ENCODE measurements around the gene CCM2.
"Not testable (repeated sequence)": the region's sequence is repeated elsewhere in the genome, so short reads cannot be mapped to it uniquely, and the experiment has no call there.

Gene CCM2

DNA sequence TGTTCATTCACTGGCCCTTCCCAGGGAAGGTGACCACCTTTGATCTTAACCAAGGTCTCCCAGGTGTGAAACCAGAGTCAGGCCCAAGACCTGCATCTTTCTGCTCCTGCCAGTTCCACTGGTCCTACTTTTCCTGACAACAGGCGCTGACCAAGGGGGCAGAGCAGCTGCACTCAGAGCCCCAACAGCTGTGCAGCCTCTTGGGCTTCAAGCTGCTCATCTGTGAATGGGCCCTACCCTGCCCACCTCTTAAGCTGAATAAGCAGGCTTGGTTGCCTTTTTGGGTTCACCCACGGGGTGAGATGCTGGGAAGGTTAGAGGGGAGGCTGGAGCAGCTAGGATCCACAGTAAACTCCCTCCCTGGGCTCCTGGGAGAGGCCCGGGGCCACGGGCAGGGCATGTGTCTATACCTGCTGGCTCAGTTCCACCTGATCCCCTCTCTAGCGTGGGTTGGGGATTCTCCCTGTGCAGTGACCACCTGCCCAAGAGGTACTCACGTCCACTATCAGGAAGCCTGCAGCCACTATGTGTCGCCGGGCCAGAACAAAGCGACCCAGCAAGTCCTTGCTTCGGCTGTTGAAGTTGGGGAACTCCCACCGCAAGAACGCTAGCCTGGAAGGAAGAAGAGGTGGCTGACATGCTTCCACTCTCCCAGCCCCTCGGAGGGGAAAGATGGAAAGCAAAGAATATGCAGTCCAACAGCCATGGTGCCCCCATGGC, 100.9 kb downstream of the CCM2 start:
- no peak for DNase-seq (ENCODE audit: low read depth in 2 of 2)

DNA sequence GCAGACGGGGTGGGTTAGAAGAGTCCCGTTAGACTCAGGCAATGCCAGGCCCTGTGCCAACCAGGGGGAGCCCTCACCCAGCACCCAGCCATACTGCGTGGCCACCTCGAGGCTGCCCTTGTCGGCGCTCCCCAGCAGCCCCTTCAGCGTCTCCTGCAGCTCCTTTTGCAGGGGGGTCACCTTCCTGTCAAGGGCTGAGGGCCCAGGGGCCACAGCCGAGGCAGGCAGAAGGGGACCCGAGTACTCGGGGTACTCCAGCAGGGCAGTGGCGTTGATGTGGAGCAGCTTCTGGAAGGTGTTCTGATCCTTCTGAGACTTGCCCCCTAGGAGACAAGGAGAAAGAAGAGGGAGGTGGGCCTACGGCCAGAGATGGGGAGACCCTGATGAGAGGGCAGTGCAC, 101.7 kb downstream of the CCM2 start:
- DNase-seq (ENCODE audit: low read depth in 2 of 2) = no peak

DNA sequence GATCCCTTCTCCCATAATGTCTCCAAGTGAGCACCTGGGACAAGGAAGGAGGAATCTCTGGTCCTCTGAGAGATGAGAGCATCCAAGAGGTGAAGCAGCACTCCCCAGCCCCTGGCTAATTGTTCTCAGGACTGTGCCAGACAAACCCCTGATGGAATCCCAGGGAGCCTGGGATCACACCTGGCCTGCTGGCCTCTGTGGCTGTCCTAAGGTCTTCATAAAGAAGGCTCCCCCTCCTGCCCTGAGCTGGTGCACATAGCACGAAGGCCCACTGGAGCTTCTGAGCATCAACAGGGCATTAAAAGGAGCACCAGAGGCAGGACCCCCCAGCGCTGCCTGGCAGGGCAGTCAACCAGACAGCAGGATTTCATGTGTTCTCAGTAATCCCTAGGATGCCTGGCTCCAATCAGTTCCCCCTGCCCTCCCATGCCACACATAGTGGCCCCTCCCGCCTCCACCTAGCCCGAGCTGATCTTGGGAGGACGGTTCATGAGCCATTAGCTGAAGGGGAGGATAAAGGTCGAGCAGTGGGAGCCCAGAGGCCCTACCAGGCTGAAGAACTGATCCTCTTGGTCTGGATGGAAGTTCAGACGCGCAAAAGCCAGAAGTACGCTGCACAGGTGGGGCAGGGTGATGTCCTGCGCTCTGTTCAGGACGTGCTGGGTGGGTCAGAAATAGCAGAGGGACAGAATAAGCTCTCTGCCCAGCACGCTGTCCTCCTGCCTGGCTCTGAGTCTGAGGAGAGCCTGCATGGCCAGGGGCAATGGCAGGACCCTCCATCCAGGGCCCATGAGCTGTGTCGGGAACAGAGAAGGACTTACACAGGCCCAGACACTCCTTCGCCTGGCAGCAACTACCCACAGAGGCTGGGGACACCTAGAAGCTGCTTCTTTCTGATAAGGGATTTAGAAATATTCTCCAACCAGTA, 103.0 kb downstream of the CCM2 start:
- DNase-seq (ENCODE audit: low read depth in 2 of 2) = no peak

DNA sequence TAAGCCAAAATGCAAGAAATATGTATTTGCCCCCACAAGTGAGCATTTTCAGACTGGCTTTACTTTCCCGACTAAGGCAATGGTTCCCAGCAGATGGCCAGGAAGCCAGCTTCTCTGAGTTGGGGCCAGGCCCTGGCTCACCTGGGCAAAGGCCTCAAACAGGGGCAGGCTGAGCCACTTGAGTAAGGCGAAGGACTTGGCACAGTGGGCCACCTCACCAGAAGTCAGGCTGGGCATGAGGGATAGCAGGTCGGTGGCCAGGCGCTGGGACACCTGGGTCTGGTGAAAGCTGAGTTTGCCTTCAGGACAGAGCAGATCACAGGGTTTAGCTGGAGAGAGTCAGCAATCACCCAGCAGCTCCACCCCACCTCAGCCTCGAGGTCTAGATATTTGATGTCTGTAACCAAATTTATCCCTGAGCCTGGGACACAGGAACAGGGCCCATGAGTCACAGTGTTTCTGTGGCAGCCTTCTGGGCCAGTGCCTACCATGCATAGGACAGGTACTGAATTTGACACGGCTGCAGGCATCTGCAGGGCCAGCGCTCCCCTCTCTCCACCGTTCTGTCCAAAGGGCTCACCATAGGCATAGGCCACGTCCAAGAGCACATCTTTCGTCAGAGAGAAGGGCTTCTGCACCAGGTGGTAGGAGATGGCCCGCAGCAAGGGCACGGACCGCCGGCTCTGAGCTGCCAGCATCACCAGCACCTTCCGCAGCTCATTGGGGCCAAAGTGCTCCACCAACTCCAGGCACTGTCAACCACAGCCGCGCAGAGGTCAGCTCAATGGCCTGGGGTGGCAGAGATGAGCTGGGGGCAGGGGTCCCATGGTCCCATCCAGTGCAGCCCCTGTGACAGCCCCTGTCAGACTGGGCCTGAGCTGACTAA, 104.2 kb downstream of the CCM2 start:
- DNase-seq (ENCODE audit: low read depth in 2 of 2) = no peak

- DNase-seq (ENCODE audit: low read depth in 2 of 2) = no peak
Observed at GRCh38 chr7:45104844-45105587, 105.0 kb downstream of the CCM2 start.

- no peak for DNase-seq (ENCODE audit: low read depth in 2 of 2)
Observed at GRCh38 chr7:45105588-45106188, 105.7 kb downstream of the CCM2 start.

DNA sequence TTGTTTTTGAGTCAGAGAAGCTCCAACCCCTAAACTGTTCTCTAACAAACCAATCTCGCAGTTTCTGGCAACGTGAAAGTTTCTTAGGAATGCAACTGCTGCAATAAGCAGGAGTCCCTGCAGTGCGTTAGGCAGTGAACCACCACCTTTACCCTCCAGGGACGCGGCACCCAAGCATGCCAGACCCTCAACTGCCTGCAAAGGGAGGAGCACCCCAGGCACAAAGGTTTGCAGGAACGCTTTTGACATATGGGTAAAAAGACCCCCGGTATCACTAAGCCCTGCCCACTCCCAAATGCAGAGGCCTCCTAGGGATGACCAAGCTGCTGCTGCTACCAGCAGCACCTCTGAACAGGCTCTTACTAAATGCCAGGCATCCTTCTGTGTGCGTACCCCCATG, 106.8 kb downstream of the CCM2 start:
- DNase-seq (ENCODE audit: low read depth in 2 of 2) = no peak

DNA sequence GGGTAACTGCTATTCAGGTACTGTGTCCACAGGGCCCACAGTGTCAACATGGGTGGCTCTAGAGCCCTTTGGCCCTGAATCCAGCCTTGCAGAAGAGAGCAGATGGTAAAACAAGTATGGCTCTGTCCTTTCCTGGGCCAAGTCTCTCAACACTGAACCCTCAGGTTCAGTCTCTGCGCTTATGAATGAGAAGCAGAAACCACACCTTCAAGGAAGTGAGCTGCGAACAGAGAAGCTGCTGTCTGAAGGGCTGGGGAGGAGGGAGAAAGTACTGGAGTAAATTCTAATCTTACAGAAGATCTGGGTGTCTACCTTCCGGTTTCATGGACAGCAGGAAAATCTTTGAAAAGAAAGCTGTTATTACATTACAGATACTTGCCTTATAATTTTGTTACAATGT, 107.4 kb downstream of the CCM2 start:
- no peak for DNase-seq (ENCODE audit: low read depth in 2 of 2)

GRCh38 chr7:45108863-45109262, 108.9 kb downstream of the CCM2 start:
- no peak for DNase-seq (ENCODE audit: low read depth in 2 of 2)

- peak; percentile 84 to 92 for DNase-seq (ENCODE audit: low read depth in 2 of 2)
Observed at GRCh38 chr7:45111298-45112223, 111.6 kb downstream of the CCM2 start, which contains the start of gene TBRG4. Gene TBRG4, minus strand, starts transcription at chr7:45111697. Its CDS starts 2,460 bp downstream, at chr7:45109237.

GRCh38 chr7:45112648-45113047, 112.6 kb downstream of the CCM2 start:
- no peak for DNase-seq (ENCODE audit: low read depth in 2 of 2)

- not testable (repeated sequence) for DNase-seq (ENCODE audit: low read depth in 2 of 2)
Observed at GRCh38 chr7:45114257-45114656, 114.3 kb downstream of the CCM2 start.

DNA sequence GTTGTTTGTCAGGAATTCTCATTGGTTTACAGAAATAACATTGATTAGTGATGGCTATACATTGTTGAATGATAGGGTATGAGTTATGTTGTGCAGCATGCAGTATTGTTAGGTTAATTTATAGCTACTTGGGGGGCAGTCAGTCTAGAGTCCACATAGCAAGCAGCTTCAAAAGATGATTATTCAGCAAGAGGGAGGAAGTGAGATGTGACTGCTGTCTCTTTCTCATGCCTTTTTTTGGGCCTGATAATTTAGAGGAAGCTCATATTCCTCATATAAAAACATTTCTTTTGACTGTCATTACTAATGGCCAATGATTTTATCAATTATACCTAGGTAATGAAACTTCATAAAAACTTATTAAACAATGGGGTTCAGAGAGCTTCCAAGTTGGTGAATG, 114.9 kb downstream of the CCM2 start:
- DNase-seq (ENCODE audit: low read depth in 2 of 2) = no peak

DNA sequence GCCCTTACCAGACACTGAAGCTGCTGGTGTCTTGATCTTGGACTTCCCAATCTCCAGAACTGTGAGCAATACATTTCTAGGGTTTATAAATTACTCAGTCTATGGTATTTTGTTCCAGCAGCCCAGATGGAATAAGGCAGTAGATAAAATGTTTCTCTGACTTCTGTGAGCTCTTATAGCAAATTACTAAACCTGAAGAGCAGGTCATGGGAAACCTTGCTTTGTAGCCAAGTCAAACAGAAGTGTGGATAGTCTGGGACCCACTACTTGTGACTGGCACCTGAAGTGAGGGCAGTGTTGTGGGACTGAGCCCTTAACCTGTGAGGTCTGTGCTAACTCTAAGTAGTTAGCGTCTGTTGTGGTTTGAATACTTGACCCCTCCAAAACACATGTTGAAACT, 116.0 kb downstream of the CCM2 start:
- DNase-seq (ENCODE audit: low read depth in 2 of 2) = no peak

DNA sequence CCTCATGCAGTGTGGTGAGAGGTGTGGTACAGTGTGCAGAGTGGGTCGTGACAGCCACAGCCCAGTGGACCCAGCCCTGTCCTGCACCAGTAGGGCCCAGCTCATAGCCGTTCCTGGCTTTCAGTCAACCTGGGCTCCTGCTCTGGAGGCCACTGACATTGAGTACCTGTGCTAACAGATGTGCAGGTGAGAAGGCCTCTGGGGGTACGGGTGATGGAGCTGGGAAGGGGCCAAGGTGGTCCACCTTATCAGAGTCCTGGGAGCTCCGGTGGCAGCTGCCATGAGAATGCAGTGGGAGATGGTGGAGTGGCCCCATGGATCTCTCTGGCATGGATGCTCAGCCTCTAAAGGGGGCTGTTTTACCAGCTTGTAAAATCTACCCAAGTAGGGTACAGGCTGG, 117.6 kb downstream of the CCM2 start:
- DNase-seq (ENCODE audit: low read depth in 2 of 2) = no peak

GRCh38 chr7:45118292-45118691, 118.3 kb downstream of the CCM2 start:
- DNase-seq (ENCODE audit: low read depth in 2 of 2) = no peak

DNA sequence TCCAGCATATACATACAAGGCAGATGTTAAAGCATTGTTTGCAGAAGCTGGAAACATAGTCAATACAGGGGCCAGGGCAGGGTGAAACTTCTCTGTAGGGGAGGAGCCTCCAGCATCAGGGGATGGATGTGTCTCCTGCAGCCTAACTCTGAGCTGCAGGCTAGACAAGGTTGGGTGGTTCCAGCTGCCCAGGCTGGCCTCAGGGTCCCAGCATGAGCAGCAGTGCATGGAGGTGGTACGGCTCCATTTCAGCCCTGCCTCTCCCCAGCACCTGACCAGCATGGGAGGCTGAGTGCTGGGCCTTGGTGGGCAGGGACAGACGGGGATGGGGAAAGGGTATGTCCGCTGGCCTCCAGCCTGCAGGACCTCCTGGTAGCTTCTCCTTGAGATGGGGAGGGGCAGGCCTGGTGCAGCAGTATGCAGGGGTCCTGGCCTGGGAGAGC, 118.9 kb downstream of the CCM2 start:
- no peak for DNase-seq (ENCODE audit: low read depth in 2 of 2)

DNA sequence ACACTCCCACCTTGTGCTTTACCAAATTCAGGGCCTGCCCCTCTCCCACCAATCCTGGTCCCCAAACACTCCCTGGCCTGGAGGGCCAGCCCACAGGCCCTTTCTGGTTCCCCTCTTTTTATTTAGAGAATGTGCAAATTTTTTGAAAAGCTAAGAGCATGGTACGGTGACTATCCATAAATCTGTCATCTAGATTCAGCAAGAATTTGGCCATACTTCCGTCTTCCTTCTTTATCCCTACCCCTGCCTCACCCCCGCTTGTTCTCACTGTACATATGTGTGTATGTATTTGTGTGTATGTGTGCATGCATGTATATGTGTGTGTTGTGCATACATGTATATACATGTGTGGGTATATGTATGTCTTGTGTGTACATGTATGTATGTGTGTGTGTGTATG, 119.5 kb downstream of the CCM2 start:
- no peak for DNase-seq (ENCODE audit: low read depth in 2 of 2)

GRCh38 chr7:45122975-45123860, 123.2 kb downstream of the CCM2 start:
- DNase-seq (ENCODE audit: low read depth in 2 of 2) = no peak
